BE2C (cell line): ENCODE results near the gene ADI1.

Experiments used
- DNase-seq: peaks from one replicate; pipeline ENCODE4 v3.0.0-alpha.2; 2020
- H3K27me3 ChIP-seq: fragments of 250-450 bp; sonication (Bioruptor Pico); 2 replicates; pipeline ENCODE4 v1.5.1; 2020; ENCODE audit warnings: mild to moderate bottlenecking
- H3K36me3 ChIP-seq: fragments of 250-450 bp; sonication (Bioruptor Pico); 2 replicates; pipeline ENCODE4 v1.5.1; 2020; ENCODE audit warnings: mild to moderate bottlenecking
- H3K4me1 ChIP-seq: fragments of 250-450 bp; sonication (Bioruptor Pico); 2 replicates; pipeline ENCODE4 v1.5.1; 2020
- H3K4me3 ChIP-seq: 2 replicates; pipeline ENCODE4 v1.5.1; 2011; ENCODE audit warnings: low read depth, low read length
- H3K9me3 ChIP-seq: fragments of 250-450 bp; sonication (Bioruptor Pico); 2 replicates; pipeline ENCODE4 v1.5.1; 2020
- TF ChIP-seq, protein P1 (sequence below): IDR thresholded peaks from 2 replicates; pipeline ENCODE4 v1.5.1; 2012; ENCODE audit warnings: mild to moderate bottlenecking, low read depth, low read length

ADI1 gene

DNA sequence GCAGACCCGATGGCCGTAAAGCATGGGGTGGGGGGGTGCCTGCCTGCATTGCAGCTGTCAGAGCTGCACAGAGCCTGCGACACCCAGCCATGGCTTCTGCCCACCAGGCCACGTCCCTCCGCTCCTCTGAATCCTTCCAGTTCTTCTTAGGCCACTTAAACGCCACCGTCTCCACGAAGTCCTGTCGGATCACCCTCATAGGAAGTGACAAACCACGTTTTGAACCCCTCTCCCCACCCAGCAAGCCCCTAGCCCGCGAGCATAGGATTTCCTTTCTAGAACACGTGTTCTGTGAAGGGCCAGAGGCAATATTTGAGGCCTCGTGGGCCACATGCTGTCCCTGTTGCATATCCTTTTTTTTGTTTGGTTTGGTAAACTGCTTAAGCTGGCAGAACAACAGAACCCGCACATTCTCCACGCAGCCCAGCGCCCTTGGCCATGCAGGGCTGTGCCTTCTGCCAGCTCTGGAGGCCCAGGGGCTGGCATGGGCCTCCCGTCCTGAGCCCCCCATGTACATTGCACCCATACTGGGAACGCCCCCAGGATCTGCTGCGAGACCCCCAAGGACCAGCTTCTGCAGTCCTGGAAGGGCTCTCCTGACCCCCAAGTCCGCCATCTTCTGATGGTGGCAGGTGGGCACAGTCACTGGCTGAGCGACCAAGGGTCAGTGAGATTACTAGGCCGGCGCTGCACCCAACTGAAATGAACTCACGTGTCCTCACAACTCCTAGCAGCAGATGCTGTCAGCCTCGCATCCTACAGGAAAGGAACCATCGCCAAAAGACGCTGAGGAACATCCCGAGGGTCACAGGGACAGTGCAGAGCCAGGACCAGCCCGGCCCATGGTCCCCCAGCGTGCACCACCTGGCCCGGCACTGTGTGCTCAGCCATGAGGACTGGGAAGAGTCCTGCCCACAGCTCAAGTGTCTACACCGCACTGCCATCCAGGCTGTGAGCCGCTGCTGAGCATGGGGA is 35.1 kb downstream of the ADI1 start:
- TF ChIP-seq, protein P1, sequence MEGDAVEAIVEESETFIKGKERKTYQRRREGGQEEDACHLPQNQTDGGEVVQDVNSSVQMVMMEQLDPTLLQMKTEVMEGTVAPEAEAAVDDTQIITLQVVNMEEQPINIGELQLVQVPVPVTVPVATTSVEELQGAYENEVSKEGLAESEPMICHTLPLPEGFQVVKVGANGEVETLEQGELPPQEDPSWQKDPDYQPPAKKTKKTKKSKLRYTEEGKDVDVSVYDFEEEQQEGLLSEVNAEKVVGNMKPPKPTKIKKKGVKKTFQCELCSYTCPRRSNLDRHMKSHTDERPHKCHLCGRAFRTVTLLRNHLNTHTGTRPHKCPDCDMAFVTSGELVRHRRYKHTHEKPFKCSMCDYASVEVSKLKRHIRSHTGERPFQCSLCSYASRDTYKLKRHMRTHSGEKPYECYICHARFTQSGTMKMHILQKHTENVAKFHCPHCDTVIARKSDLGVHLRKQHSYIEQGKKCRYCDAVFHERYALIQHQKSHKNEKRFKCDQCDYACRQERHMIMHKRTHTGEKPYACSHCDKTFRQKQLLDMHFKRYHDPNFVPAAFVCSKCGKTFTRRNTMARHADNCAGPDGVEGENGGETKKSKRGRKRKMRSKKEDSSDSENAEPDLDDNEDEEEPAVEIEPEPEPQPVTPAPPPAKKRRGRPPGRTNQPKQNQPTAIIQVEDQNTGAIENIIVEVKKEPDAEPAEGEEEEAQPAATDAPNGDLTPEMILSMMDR, result no peak
- H3K27me3 ChIP-seq, result no peaks in the 10 kb centered on the region
- H3K4me1 ChIP-seq, result no peaks in the 10 kb centered on the region
- peaks cover 12% of the 10 kb centered on the region for H3K36me3 ChIP-seq
- H3K9me3 ChIP-seq, result no peaks in the 10 kb centered on the region
- peak; percentile 4 for DNase-seq
- H3K4me3 ChIP-seq, result no peak overlapping the region

DNA sequence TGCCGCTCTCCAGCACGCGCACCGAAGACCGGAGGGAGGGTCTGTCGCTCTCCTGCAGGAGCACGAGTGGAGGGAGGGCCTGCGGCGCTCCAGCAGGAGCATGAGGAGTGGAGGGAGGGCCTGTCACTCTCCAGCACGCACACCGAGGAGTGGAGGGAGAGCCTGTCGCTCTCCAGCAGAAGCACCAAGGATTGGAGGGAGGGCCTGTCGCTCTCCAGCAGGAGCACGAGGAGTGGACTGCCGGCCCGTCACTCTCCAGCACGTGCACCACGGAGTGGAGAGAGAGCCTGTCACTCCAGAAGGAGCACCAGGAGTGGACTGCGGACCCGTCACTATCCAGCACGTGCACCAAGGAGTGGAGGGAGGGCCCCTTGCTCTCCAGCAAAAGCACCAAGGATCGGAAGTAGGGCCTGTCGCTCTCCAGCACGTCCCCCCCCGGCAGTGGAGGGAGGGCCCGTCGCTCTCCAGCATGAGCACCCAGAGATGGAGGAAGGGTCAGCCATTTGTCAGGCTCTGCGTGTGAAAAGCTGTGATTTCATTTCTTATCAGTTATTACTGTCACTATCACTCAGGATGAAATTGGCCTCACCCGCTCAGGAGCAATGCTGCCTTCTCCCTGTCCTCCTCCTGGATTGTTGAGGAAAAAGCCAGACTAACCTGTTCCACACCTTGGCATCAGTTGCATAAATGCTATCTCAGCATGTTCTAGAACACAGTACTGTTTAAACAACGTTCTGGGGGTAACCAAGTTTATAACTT is 35.9 kb downstream of the ADI1 start:
- TF ChIP-seq, protein P1, result no peak
- no peaks in the 10 kb centered on the region for H3K9me3 ChIP-seq
- H3K4me3 ChIP-seq, result no peak overlapping the region
- peaks cover 12% of the 10 kb centered on the region for H3K36me3 ChIP-seq
- H3K4me1 ChIP-seq, result no peaks in the 10 kb centered on the region
- peak; percentile 7 for DNase-seq
- H3K27me3 ChIP-seq, result no peaks in the 10 kb centered on the region

DNA sequence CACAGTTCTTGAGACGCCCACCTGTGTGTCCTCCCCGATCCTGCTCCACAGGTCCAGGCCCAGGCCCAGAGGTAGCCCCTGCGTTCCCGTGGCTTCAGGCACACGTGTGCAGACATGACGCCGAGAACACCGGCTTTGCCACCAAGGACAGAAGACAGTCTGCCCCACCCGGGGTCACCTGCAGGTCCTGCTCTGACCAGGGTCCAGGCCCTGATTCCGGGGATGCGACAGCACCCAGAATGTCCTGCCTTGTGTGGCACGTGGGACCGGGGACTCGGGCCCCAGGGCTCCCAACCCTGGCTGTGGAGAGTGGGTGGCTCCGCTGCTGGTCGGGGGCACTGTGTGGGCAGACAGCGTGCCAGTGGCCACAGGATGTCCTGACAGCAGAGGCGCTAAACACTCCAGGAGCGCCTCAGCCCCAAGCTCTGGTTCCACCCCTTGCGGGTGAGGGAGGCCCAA is 36.9 kb downstream of the ADI1 start:
- TF ChIP-seq, protein P1, result no peak
- Histone ChIP-seq H3K27me3 (no peaks in the 10 kb centered on the region), H3K4me1 (no peaks in the 10 kb centered on the region), H3K4me3 (no peak overlapping the region), H3K36me3 (peaks cover 12% of the 10 kb centered on the region), H3K9me3 (no peaks in the 10 kb centered on the region)
- peak; percentile 6 for DNase-seq

DNA sequence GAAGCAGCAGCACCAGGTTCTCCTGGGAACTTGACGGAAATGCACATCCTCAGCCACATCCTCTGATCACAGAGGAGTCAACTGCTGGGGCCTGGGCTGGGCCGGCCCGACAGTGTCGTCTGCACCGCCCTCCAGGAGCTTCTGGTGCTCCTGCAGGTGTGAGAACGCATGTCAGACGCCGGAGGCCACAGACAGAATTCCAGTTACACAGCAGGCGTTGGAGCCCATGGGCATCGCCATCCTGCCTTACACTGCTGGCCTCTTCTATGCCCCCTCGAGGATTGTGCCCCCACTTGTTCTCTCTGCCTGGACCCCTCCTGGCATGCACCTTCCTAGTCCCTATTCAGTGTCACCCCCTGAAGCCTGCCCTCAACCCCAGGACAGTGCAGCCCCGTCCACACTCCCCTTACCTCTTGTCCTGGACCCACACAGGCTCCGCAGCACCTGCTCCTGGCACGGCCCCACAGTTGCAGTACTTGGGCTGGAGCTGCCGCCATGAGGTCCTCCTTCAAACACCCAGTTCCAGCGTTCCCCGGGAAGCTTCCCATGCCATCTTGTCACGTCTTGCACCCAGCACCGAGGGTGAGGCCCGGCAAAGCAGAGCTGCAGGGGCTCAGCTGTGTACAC is 37.5 kb downstream of the ADI1 start:
- Histone ChIP-seq H3K4me3 (no peak overlapping the region), H3K36me3 (peaks cover 12% of the 10 kb centered on the region), H3K4me1 (no peaks in the 10 kb centered on the region), H3K27me3 (no peaks in the 10 kb centered on the region), H3K9me3 (no peaks in the 10 kb centered on the region)
- TF ChIP-seq, protein P1, result no peak
- DNase-seq, result peak; percentile 5

DNA sequence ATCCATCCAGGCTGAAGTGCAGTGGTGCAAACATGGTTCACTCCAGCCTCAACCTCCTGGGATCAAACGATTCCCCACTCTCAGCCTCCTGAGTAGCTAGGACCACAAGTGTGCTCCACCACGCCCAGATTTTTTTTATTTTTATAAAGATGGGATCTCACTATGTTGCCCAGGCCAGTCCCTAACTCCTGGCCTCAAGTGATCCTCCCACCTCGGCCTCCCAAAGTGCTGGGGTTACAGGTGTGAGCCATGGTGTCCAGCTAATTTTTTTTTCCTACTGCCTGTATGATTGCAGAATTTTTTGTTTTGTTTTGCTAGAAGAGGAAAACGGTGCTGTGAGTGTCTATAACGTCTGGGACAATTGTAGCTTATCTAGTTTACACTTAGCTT is 38.3 kb downstream of the ADI1 start:
- Histone ChIP-seq H3K27me3 (no peaks in the 10 kb centered on the region), H3K9me3 (no peaks in the 10 kb centered on the region), H3K36me3 (peaks cover 13% of the 10 kb centered on the region), H3K4me1 (no peaks in the 10 kb centered on the region), H3K4me3 (no peak overlapping the region)
- TF ChIP-seq, protein P1, result no peak
- DNase-seq, result no peak
